ENCODE results near the gene PTTG1IP.

PTTG1IP gene

DNA sequence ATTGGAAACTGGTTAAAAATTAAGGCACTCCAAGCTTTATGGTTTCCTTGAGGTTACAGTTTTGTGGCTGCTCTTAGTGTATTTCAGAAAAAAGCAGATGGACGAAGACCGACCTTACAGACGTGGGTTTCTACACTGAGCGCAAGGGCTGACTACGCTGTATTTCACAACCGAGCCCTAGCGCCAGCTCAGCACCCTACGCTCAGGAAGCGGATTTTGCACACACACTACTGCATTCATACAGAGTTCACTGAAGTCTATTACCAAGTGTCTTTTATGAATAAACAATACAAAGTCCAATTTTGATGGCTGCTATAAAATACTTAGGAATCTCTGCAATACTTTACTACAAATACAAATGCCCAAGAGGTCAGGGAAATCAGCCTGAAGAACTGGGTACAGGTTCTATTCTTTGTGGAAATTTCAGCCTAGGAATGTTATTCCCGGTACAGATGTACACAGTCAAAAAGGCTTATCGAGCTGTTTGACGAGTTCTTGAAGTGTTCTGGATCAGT is 23.8 kb downstream of the PTTG1IP start:
- in situ Hi-C loops (cut with MboI; ENCODE audit: low sequenced_read_pairs), result no loop called here

DNA sequence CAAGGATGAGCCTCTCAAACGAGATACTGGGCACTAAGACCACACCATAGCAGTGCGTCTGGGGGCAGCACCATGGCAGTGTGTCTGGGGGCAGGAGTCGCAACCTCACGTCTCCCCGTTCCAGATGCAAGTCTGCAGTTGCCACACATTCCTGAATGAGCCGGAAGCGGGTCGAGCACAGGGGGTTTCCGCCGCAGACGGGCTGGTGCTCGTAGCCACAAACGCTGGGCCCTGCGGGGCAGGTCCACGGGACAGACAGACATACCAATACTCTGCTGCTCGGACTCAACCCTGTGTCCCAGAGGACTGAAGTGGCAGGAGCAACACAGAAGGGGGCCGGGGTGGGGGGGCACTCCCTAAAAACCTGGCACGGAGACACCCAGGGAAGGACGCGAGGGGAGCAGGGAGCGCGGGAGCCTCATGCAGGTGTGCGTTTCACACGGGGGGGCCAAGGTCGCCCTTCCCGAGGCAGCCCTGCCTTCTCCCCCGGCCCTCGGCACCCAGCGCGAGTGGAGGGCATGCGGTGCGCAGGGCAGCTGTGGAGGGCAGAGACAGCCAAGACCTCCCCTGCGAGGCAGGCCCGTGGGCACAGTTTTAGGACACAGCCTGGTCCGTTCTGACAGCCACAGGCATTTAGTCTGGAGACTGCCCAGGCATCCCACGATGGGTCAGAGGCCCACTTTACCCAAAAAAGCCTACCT is 24.5 kb downstream of the PTTG1IP start:
- in situ Hi-C loops (cut with MboI; ENCODE audit: low sequenced_read_pairs), result no loop called here

DNA sequence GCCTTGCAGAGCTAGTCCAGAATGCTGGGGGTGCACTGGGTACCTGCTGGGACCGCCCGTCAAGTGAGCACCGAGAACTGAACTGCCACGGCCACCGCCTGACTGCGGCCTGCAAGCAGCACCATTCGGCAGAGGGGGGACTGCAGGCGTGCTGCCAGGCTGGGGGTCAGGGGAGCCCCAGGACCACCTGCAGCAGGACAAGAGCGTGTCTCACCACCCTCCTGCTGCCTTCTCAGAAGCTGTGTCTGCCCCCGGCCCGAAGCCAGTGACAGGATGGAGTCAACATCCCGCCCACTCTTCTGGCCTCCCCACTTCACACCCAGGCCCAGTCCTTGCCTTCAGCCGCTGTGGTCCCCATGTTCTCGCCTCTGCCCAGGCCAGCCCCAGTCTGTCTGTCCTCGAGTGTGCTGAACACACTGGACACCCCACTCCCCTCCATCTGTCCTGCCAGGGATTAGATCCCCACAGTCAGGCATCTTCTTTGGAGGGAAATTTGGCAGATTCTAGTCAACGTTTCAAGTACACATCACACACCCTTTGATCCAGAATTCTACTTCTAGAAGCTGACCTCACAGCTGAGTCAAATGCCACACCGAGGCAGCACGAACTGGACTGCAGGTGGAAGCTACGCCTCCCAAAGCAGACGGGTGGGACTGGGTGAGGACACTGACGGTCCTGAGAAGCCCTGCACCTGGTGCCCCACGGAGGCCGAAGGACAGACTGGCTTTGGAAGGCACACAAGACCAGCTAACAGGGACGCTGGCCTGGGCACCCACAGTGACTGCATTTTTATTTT is 26.0 kb downstream of the PTTG1IP start:
- in situ Hi-C loops (cut with MboI; ENCODE audit: low sequenced_read_pairs), result no loop called here

DNA sequence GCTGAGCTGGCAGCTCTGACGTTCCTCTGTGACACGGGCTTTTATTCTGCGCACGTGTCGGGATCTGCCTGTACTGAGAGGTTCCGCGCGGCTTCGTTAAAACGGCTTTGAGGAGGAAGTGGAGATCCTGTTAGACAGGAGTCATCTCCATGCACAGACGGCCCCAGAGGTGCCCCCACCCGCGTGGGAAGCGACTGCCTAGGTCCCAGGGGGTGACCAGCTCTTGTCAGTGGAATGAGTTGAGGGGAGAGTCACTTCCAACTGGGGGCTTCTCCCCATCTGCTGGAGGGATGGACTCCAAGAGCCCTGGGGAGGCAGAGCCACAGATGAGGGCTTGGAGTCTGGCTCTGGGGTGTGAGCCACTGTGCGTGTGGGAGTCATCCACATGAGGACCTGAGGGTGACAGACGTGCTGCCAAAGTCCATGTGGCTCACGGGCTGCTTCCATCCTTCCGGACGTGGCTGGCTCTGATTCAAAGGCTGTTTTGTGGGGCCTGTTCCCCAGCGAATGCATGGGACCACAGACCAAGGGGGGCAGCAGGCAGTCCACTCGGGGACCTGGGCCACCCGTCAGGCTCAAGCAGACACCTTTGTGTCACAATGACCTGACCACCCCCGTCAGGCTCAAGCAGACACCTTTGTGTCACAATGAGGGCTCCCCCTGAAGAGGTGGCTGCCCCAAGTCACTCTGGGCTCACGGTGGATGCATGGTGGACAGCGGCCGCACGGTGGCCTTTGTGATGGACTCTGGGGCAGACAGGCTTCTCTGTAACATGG is 26.8 kb downstream of the PTTG1IP start:
- in situ Hi-C loops (cut with MboI; ENCODE audit: low sequenced_read_pairs), result no loop called here

DNA sequence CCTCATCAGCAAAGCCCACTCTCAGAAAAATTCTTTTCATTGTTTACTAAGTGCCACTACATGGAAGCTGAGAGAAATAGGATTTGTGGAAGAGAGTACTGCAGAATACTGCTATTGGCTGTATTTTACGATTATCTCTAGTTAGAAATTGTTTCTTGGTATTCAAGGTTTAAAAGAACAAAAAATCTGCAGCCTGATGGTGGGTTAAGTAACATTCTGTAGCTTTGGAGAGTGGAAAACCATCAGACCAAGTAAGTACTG is 27.3 kb downstream of the PTTG1IP start:
- in situ Hi-C loops (cut with MboI; ENCODE audit: low sequenced_read_pairs), result no loop called here

DNA sequence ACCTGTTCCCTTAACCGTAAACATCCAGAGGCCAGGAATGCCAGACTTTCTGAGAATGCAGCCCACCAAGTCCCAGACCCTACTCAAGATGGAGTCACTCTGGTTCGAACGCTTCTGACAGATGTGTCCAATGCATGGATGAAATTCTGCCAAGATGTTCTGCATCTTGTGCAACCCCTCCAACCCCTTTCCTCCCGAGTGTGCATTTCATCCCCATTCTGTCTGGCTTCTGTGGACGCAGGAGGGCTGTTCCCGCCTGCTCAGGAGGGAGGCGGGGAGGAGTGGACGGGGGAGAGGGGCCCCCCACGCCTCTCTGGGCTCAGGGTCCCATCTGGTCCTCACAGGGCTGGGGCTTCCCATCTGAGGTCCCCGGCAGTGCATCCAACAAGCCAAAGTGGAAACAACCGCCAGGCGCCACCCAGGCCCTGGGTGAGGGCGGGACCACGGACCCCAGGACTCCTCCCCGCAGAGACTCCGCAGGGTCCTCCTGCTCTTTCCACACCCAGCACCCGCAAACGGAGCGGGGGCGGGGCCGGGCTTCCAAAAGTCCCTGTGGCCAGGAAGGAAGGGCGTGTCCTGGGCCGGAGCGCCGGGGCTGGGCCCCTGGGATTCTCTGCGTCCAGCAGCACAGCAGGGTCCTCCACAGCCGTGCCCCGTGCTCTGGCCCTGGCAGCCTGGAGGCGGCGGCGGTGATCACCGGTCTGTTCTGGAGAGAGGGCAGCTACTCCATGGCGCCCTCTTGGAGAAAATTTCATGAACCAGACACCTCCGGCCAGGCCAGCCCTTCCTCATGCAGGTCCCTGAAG is 27.9 kb downstream of the PTTG1IP start:
- in situ Hi-C loops (cut with MboI; ENCODE audit: low sequenced_read_pairs), result no loop called here

DNA sequence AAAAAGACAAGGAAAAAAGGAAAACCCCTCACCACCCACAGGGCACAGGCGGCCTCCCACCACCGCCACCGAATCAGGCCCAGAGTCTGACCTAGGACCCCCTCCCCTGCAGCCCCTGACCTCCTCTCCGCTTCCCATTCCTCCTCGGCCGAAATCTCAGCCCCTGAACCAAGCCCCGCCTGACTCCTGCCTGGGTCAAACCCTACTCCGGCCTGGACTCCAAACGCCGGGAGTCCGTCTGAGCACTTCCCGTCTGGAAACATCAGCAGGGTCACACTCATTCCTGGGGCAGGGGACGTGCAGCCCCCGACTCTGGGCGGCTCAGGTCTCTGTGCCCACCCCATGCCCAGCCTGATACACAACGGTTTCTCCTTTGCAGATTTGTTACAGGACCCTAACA is 29.2 kb downstream of the PTTG1IP start:
- in situ Hi-C loops (cut with MboI; ENCODE audit: low sequenced_read_pairs), result no loop called here

DNA sequence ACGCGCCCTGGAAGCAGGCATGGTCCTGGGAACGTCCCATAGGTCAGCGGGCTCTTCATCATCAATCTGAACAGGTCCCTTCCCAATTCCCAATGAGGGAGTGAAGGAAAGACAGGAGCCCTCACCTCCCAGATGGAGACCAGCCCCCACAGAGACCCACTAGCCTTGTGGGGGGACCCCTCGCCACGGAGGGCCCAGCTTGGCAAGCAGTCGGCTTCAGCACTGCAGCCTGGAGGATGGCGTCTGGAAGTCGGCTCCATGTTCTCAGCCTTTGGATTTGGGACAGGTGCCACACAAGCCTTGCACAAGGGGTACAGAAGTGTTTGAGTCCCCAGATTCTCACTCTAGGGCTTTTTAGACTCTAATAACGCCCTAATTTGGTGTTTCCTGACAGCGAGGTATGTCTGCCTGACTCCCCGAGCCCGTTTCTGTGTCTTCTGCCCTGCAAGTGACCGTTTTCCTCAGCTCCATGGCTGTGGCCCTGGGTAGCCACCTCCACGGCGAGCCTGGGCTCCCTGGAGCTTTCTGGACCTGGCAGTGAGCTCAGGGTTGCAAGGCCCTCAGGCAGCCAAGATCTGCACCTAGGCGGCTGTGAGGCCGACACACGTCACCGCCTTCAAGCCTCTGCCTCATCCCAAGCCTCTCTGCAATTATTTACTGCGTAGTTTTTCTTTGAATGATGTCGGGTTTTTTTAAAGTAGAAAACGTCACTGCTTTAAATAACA is 30.6 kb downstream of the PTTG1IP start:
- in situ Hi-C loops (cut with MboI; ENCODE audit: low sequenced_read_pairs), result no loop called here

DNA sequence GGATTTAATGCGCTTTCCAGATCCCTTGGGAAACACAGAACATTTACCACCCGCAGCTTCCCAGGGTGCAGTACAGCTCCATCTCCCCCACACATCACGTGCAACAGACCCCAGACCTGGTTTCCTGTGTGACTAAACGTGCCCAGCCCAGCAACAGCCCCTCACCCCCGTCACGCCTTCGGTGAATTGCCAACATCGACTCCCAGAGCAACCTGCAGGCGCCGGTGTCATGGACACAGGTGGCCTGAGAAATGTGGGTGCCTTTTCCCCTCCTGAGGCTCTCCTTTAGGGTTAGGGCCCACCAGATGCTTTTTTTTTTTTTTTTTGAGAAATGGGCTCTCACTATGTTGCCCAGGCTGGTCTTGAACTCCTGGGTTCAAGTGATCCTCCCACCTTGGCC is 31.4 kb downstream of the PTTG1IP start:
- in situ Hi-C loops (cut with MboI; ENCODE audit: low sequenced_read_pairs), result no loop called here

DNA sequence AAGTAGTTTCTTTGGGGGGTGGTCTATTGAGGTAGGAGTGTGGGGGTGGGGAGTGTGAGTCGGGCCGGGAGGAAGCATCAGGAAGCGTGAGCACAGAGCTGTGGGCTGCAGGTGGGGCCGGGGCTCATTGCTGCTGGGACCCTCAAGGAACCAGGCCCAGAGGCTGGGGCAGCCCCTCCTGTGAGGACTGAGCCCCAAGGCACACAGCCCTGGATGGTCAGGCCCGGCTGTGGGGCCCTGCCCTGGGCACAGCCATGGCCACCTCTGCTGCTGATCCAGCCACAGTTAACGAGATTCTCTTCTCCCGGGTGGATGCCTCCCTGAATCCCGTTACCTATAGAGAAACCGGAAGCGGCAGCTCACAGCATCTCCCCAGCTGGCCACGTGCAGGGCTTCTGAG is 32.7 kb downstream of the PTTG1IP start:
- in situ Hi-C loops (cut with MboI; ENCODE audit: low sequenced_read_pairs), result no loop called here

DNA sequence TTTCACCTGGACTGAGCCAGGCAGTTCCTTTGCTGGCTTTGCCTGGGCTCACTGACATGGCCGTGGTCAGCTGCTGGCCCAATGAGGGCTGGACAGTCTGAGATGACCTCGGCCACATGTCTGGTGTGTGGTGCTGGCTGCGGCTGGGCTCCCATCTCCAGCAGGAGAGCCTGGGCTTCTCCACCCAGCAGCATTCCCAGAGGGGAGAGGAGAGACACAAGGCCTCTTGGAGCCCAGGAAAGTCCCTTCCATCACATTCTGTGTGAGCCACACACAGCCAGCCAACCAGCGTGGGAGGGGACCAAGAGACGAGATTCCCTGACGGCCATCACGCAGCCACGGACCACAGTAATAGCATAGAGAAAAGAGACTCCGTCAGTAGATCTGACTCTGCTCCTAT is 34.5 kb downstream of the PTTG1IP start:
- in situ Hi-C loops (cut with MboI; ENCODE audit: low sequenced_read_pairs), result no loop called here

DNA sequence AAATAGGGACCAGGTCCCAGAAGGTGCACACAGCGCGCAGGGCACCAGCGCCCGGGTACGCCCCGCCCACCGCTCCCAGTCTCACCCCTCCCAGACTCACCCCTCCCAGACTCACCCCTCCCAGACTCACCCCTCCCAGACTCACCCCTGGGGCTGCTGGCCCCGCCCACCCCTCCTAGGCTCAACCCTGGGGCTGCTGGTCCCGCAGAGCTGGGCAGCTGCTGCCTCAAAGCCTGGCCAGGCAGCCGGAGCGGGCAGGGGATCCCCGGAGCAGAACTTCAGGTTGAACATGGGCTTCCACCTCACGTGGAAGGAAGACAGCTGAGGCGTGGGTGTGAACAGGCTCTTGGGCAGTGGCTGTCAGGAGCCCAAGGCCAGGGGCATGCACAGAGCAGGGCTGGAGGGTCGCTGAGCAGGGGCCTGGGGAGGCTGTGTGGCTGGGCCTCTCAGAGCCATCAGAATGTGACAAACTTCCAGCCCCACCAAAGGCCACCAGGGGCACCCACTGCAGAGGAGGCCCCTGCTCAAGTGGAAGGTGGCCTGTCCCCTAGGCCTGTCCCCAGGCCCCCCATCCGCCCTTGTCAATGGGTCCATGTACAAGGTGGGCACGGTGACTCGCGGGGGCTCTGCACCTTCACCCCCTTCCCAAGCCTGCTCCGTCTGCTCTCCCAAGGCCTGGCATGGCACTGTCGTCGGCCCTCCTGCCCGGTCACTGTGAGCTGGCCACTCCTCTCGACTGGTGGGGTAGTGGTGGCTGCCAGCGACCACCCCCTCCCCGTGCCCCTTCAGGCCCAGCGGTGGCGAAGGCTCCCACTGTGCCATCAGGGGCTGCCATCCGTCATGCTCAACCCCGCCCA is 35.2 kb downstream of the PTTG1IP start:
- in situ Hi-C loops (cut with MboI; ENCODE audit: low sequenced_read_pairs), result no loop called here

DNA sequence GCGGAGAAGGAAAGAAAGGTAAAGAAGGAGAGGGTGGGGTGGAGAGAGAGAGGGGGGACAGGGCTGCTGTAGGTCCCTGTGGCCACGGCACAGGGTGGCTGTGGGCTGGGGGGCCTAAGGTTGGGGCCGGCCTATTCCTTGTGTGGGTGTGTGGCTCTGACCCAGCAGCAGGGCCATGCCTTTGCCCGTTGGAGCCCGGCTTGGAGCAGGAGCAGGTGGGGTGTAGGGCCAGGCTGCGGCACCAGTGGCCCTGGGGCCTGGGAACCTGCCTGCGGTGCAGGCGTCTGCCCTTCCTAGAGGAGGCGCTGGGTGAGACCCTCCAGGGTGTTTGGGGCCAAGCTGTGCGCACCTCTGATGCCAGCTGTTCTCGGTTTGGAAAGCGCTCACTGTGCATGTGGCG is 36.0 kb downstream of the PTTG1IP start:
- in situ Hi-C loops (cut with MboI; ENCODE audit: low sequenced_read_pairs), result no loop called here

DNA sequence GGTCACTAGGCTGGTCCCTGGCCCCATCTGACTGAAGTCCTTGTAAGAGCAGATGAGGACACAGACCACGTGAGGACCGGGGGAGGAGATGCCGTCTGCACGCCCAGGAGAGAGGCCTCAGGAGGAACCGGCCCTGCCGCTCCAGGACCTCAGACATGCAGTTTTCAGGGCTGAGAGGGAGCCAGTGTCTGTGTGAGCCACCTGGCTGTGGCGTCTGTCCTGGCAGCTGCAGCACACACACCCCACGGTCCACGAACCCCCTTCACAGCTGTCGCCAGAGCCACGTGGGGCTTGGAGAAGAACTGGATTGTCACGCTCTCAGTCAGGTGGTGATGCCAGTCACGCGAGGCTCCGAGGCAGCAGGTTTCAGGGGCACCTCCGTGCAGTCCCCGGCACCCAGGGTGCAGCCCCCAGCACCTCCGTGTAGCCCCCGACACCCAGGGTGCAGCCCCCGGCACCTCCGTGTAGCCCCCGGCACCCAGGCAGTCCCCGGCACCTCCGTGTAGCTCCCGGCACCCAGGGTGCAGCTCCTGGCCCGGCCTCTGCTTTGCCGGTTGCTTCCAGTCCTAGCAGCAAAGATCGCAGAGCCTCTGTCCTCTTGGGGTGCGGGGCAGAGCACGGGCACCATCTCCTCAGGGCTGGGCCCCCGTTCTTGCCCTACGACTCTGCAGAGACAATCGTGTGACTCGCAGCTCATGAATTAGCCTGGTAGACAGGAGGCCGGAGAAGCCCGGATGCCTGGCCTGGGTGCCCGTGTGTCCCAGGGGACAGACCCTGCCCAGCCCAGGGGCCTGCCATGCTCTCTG is 36.6 kb downstream of the PTTG1IP start:
- in situ Hi-C loops (cut with MboI; ENCODE audit: low sequenced_read_pairs), result no loop called here

DNA sequence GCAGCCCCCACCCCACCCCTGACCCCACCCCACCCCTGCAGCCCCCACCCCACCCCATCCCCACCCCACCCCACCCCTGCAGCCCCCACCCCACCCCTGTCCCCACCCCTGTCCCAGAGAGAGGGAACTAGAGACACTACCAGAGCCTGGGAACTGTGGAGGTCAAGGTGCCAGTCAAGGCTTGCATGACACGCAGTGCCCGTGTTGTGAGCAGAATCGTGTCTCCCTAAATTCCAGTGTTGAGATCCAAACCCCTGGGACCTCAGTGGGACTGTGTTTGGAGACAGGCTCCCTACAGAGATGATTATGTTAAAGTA is 37.2 kb downstream of the PTTG1IP start:
- in situ Hi-C loops (cut with MboI; ENCODE audit: low sequenced_read_pairs), result no loop called here

DNA sequence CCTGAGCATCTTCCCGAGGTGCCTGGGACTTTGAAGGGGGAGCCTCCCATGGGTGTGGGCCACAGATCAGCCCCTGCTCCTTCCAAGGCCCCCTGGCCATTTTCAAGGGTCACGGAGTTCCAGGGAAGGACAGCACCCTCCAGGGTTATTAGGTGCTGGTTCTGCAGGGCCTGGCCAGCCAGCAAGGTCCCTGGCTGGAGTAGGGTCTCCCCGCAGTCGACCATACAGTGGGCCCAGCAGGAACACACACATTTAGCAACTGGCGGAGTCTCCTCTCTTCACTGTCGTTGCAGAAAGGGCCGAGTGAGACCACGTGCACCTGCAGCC is 37.9 kb downstream of the PTTG1IP start:
- in situ Hi-C loops (cut with MboI; ENCODE audit: low sequenced_read_pairs), result no loop called here

DNA sequence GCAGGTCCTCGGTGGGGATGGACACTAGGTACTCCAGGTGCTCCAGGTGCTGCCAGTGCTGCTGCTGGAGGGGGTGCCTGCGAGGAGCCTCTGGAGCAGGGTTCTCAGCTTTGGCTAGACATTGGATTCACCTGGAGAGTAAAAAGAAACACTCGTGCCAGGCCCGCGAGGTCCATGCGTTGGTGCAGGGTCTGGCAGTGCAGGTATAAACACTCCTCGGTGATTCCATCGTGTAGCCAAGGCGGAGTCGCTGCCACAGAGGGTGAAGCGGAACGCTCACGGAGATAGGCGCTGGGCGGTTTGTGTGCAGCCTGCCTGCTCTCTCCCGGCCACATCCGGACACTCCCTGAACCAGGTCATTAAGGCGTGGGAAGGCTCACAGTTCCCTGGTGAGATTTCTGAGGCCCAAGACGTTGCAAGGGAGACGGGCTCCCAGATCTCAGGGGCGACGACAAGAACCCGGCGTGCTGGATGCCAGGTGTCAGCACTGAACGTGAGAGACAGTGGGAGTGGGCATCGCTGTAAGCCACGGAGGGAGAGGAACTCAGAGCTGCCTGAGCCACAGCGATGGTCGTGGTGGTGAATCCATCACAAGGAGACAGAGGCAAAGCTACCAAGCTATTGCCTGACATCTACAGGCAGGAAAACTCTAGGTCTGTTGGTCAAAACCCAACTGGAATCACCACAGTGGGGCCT is 38.4 kb downstream of the PTTG1IP start:
- in situ Hi-C loops (cut with MboI; ENCODE audit: low sequenced_read_pairs), result no loop called here

DNA sequence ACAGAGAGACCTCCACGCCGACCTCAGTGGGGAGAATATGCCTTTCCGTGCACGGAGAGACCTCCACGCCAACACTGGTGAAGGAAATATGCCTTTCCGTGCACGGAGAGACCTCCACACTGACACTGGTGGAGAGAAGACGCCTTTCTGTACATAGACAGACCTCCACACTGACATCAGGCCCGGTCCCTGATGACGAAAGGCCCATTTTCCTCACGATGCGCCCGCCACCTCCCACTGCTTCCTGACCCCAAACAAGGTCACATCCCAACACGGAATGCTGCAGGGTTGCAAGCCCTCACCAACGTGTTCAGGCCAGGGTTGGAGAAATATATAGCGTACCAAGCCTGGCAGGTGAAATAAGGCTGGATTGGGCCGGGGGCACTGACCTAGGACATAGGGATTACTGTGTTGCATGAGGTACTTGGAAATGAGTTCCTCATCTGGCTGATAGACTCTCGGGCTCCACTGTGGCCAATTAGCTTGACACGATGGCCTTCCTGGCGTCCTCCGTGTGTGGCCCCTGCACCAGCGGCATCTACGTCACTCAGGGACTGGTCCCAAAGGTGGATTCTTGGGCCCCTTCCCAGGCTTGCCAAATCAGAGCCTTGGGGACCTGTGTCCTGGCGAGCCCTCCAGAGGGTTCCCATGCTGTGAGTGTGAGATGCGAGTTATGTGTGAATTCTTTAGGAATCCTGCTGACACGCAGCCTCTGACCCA is 39.1 kb downstream of the PTTG1IP start:
- in situ Hi-C loops (cut with MboI; ENCODE audit: low sequenced_read_pairs), result no loop called here

Measured in hTERT RPE-1 (cell line).